K562 (cell line): ENCODE measurements around the gene INVS. TPM values are rescaled to one million over a fixed set of nuclear protein-coding genes. Genes with fewer than 3 reads are reported as not detected.

ENCODE experiments used
- ARID1B ChIP-seq: fragments of 450-650 bp; IDR thresholded peaks from 2 replicates; pipeline ENCODE4 v1.6.1; 2016; ENCODE audit warnings: antibody characterized with exemption, mild to moderate bottlenecking, inconsistent platforms
- CBFA2T3 ChIP-seq: fragments of 450-650 bp; IDR thresholded peaks from 2 replicates; pipeline ENCODE4 v1.6.1; 2017
- CREM ChIP-seq: IDR thresholded peaks from 2 replicates; pipeline ENCODE4 v1.6.1; 2014; ENCODE audit warnings: antibody characterized with exemption, low read depth
- DPF2 ChIP-seq: fragments of 450-650 bp; IDR thresholded peaks from 2 replicates; pipeline ENCODE4 v1.6.1; 2016
- GTF2A2 ChIP-seq: IDR thresholded peaks from 2 replicates; pipeline ENCODE4 v1.6.1; 2016; ENCODE audit warnings: mild to moderate bottlenecking, missing genetic modification characterization, missing compliant biosample characterization
- HBP1 ChIP-seq: fragments of 450-650 bp; formaldehyde crosslinking; IDR thresholded peaks from 2 replicates; pipeline ENCODE4 v1.4.0; 2022; ENCODE audit warnings: missing genetic modification characterization
- HDAC2 ChIP-seq: fragments of 450-650 bp; IDR thresholded peaks from 2 replicates; pipeline ENCODE4 v1.6.1; 2016; ENCODE audit warnings: mild to moderate bottlenecking
- HES1 ChIP-seq: fragments of 450-650 bp; IDR thresholded peaks from 2 replicates; pipeline ENCODE4 v1.6.1; 2016; ENCODE audit warnings: low read depth, mild to moderate bottlenecking, moderate library complexity
- HMBOX1 ChIP-seq: sonication (generic); IDR thresholded peaks from 2 replicates; pipeline ENCODE4 v1.6.1; 2016
- MXD1 ChIP-seq: fragments of 250-450 bp; sonication (Bioruptor Pico); IDR thresholded peaks from 2 replicates; pipeline ENCODE4 v1.8.0; 2021; ENCODE audit warnings: borderline replicate concordance, mild to moderate bottlenecking, moderate library complexity; ENCODE audit not compliant: poor library complexity, severe bottlenecking
- MYC ChIP-seq, 2 experiments: fragments of 250-450 bp in 1 of 2; sonication (Bioruptor Pico) in 1 of 2; IDR thresholded peaks; 2 replicates each; pipeline versions ENCODE4 v1.5.1 to v1.6.1; 2012 to 2021; ENCODE audit warnings: low read depth in 2 of 2, borderline replicate concordance in 1 of 2, improper control_type of control experiment in 1 of 2, low read length in 1 of 2, mild to moderate bottlenecking in 1 of 2, moderate library complexity in 1 of 2
- NONO ChIP-seq, 2 experiments: fragments of 200-400 bp in 1 of 2; fragments of 450-650 bp in 1 of 2; formaldehyde crosslinking in 1 of 2; IDR thresholded peaks; 2 replicates each; pipeline ENCODE4 v1.6.1; 2017; ENCODE audit warnings: low read depth in 2 of 2, mild to moderate bottlenecking in 2 of 2, moderate library complexity in 2 of 2, low read length in 1 of 2
- TEAD4 ChIP-seq, 2 experiments: sonication (generic) in 1 of 2; formaldehyde crosslinking in 1 of 2; IDR thresholded peaks; 2 replicates each; pipeline versions ENCODE4 v1.6.1 to v1.8.0; 2012 to 2022; ENCODE audit warnings: borderline replicate concordance in 1 of 2, inconsistent platforms in 1 of 2, low read length in 1 of 2, mild to moderate bottlenecking in 1 of 2, missing genetic modification reagents in 1 of 2
- ZNF347 ChIP-seq: fragments of 450-650 bp; formaldehyde crosslinking; IDR thresholded peaks from 2 replicates; pipeline ENCODE4 v1.4.0; 2020; ENCODE audit warnings: low read depth, mild to moderate bottlenecking, moderate library complexity
- polyA plus RNA-seq, 8 experiments: library from polyadenylated mRNA; depleted of rRNA in 4 of 8; stranded (reverse) in 5 of 8; unstranded in 3 of 8; fragments of >200 nt; fragmentation: Nextera tagmentation in 2 of 8; fragmentation: Illumina TruSeq in 1 of 8; extraction: Ambion mirVana in 2 of 8; extraction: Trizol in 1 of 8; gene quantifications; 2 replicates each; pipeline versions ENCODE4 v1.2.1 to v1.2.3, GENCODE V29; 2011 to 2014; ENCODE audit warnings: inconsistent platforms in 1 of 8, missing spikeins in 1 of 8
- total RNA-seq, 7 experiments: library from RNA; depleted of rRNA in 6 of 7; stranded (reverse); fragments of >200 nt in 6 of 7; fragmentation: Illumina TruSeq in 2 of 7; extraction: Trizol in 2 of 7; gene quantifications; 2 replicates each; pipeline versions ENCODE4 v1.2.1 to v1.2.3, GENCODE V29; 2011 to 2021; ENCODE audit warnings: low replicate concordance in 1 of 7

The INVS gene
- total and polyA plus RNA-seq, 9 of the 15 experiments (the other 6 are each of a cell fraction or from before 2014, with no cell fraction given) = 0.77 to 18.5 (median 10.0) TPM

GRCh38 chr9:100101608-100102007 is 2.6 kb downstream of the INVS start (continued):
- TF ChIP-seq CREM (0 out of 2 replicates have a peak, but pooled peaks have one; percentile 11), HDAC2 (peak; percentile 93), HES1 (no peak), MXD1 (CRISPR knock-in tag) (no peak), TEAD4 (IDR thresholded peaks at IDR 0.05; ENCODE audit: low read length) (peak; percentile 83), TEAD4 (CRISPR knock-in tag; IDR thresholded peaks at IDR 0.05; ENCODE audit: borderline replicate concordance) (no peak), ZNF347 (no peak), NONO (IDR thresholded peaks at IDR 0.05; ENCODE audit: low read depth in 2 of 2, low read length in 1 of 2) (no peak), MYC (IDR thresholded peaks at IDR 0.05; ENCODE audit: low read depth, low read length) (peak; percentile 25; the same call in 1 of the 2 replicates), MYC (CRISPR knock-in tag; IDR thresholded peaks at IDR 0.05; ENCODE audit: borderline replicate concordance, low read depth) (no peak), GTF2A2 (tag) (no peak), ARID1B (peak; percentile 85), HBP1 (CRISPR knock-in tag) (no peak), DPF2 (peak; percentile 49; the same call in 1 of the 2 replicates), HMBOX1 (peak; percentile 81), CBFA2T3 (peak; percentile 92)
- TF ChIP-seq, all 486 proteins: peak for 33
